Panc1 (cell line): ENCODE results near the gene LDB2. TPM values are rescaled to one million over a fixed set of nuclear protein-coding genes. Genes with fewer than 3 reads are reported as not detected.

Experiments
- ATAC-seq: fragments of 200-7000 bp; cut with Tn5 transposase; 2 replicates; pipeline ENCODE4 v1.9.1; 2020; ENCODE audit warnings: mild to moderate bottlenecking, moderate library complexity
- BruUV-seq: library from RNA; stranded (reverse); fragments of 400-500 nt; replicated peaks from 2 replicates; lab custom pipeline; 2021; lab: Mats Ljungman, UMichigan
- CTCF ChIA-PET: fragments of 300-600 bp; sonication (Branson Sonifier 250); formaldehyde crosslinking; loops from one replicate; lab custom pipeline; 2022; ENCODE audit warnings: antibody characterized with exemption; lab: Charles Lee
- POLR2A ChIA-PET: fragments of 300-600 bp; sonication (Branson Sonifier 250); formaldehyde crosslinking; loops from one replicate; lab custom pipeline; 2022; ENCODE audit warnings: antibody characterized with exemption; lab: Charles Lee
- DNase-seq: peaks from one replicate; pipeline ENCODE4 v3.0.0-alpha.2; 2010; ENCODE audit warnings: low read depth, low spot score
- H3K27ac ChIP-seq: 2 replicates; pipeline ENCODE4 v1.5.1; 2011; ENCODE audit warnings: mild to moderate bottlenecking, low read length, inconsistent platforms
- H3K27me3 ChIP-seq: fragments of 200-500 bp; sonication (Bioruptor generic); 2 replicates; pipeline ENCODE4 v1.6.0; 2014; ENCODE audit warnings: low read length, inconsistent platforms; ENCODE audit not compliant: control insufficient read depth, insufficient read depth
- H3K36me3 ChIP-seq: fragments of 200-500 bp; sonication (Bioruptor generic); 2 replicates; pipeline ENCODE4 v1.5.1; 2014; ENCODE audit warnings: inconsistent platforms, mild to moderate bottlenecking, low read length, moderate library complexity; ENCODE audit not compliant: control insufficient read depth, insufficient read depth
- H3K4me1 ChIP-seq: 2 replicates; pipeline ENCODE4 v1.5.1; 2011; ENCODE audit warnings: inconsistent platforms, mild to moderate bottlenecking, low read length, moderate library complexity; ENCODE audit not compliant: control insufficient read depth, insufficient read depth
- H3K4me3 ChIP-seq, 2 experiments: 2 replicates each; pipeline ENCODE4 v1.5.1; 2011 to 2012; ENCODE audit warnings: low read depth in 2 of 2, low read length in 2 of 2, mild to moderate bottlenecking in 2 of 2, inconsistent platforms in 1 of 2, moderate library complexity in 1 of 2
- H3K9me3 ChIP-seq: fragments of 200-500 bp; sonication (Bioruptor generic); 2 replicates; pipeline ENCODE4 v1.5.1; 2014; ENCODE audit warnings: low read depth, mild to moderate bottlenecking, inconsistent platforms, low read length, moderate library complexity; ENCODE audit not compliant: control insufficient read depth, insufficient read depth
- POLR2AphosphoS5 ChIP-seq: IDR thresholded peaks from 2 replicates; pipeline ENCODE4 v1.6.1; 2012; ENCODE audit warnings: mild to moderate bottlenecking, low read depth, low read length, moderate library complexity
- SIN3A ChIP-seq: IDR thresholded peaks from 2 replicates; pipeline ENCODE4 v1.6.1; 2012; ENCODE audit warnings: low read depth, mild to moderate bottlenecking, low read length, moderate library complexity, borderline replicate concordance; ENCODE audit not compliant: insufficient read depth
- TCF7L2 ChIP-seq: IDR thresholded peaks from 2 replicates; pipeline ENCODE4 v1.6.1; 2011; ENCODE audit warnings: mild to moderate bottlenecking, low read depth, low read length, inconsistent platforms
- in situ Hi-C: cut with HindIII; loops from 2 replicates; pipeline ENCODE4 v1.10.0; 2016; ENCODE audit warnings: low sequenced_read_pairs, low pct_unique_long_range_greater_than_20kb
- intact Hi-C: fragments of 100-400 bp; cut with micrococcal nuclease; formaldehyde crosslinking; loops from one replicate; pipeline ENCODE4 v1.10.0; 2022; ENCODE audit not compliant: unreplicated experiment
- total RNA-seq: library from RNA; stranded (reverse); gene quantifications from one replicate; pipeline ENCODE4 v1.2.1, GENCODE V29; 2021; ENCODE audit not compliant: unreplicated experiment
- TF ChIP-seq, protein P1 (sequence below): fragments of 450-650 bp; IDR thresholded peaks from 2 replicates; pipeline ENCODE4 v1.5.1; 2017; ENCODE audit warnings: mild to moderate bottlenecking
- TF ChIP-seq, protein P2 (sequence below), 2 experiments: IDR thresholded peaks; 2 replicates each; pipeline ENCODE4 v1.6.1; 2011 to 2012; ENCODE audit warnings: low read depth in 2 of 2, control low read depth in 1 of 2, low read length in 1 of 2, mild to moderate bottlenecking in 1 of 2, moderate library complexity in 1 of 2; ENCODE audit not compliant: insufficient read depth in 1 of 2

Gene LDB2
- total RNA-seq, 1 experiment from 2014 or later = not detected

DNA sequence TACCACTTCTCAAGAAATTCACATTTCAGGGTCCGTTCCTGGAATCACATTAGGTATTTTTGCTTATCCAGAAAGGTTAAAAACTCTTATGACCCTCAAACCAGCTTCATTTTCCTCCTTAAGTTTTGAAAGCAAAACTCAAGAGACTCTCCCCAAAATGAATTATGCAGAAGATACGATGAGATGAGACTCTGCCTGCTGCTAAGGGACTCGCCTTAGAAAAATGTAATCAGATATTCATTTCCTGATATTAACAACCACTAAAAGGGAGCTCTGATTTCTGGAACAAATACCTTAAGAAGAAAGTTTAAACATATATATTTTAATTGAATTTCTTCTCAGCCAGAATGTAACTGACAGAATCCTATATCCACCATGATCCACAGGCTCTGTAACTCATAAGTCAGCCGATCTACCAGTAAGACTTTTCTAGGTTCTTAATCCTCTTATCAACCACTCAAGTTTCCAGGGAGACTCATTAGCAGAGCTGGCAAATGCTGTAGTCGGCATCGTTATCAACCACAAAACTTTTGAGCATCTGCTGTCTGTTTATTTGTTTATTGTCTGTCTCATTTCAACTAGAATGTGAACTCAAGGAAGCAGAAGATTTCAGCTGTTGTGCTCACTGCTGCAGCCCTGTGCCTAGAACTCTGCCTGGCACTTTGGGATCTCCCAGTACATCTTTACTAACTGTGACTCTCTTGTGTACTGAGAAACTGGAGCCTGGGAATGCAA is 112.5 kb downstream of the LDB2 start:
- H3K27ac ChIP-seq = no peak overlapping the region
- DNase-seq (no peak), ATAC-seq (no peak)
- H3K4me1 ChIP-seq = no peaks in the 10 kb centered on the region
- TF ChIP-seq, protein P1, sequence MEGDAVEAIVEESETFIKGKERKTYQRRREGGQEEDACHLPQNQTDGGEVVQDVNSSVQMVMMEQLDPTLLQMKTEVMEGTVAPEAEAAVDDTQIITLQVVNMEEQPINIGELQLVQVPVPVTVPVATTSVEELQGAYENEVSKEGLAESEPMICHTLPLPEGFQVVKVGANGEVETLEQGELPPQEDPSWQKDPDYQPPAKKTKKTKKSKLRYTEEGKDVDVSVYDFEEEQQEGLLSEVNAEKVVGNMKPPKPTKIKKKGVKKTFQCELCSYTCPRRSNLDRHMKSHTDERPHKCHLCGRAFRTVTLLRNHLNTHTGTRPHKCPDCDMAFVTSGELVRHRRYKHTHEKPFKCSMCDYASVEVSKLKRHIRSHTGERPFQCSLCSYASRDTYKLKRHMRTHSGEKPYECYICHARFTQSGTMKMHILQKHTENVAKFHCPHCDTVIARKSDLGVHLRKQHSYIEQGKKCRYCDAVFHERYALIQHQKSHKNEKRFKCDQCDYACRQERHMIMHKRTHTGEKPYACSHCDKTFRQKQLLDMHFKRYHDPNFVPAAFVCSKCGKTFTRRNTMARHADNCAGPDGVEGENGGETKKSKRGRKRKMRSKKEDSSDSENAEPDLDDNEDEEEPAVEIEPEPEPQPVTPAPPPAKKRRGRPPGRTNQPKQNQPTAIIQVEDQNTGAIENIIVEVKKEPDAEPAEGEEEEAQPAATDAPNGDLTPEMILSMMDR = no peak
- TF ChIP-seq POLR2AphosphoS5 = no peak
- TF ChIP-seq TCF7L2 = no peak
- TF ChIP-seq, protein P2, sequence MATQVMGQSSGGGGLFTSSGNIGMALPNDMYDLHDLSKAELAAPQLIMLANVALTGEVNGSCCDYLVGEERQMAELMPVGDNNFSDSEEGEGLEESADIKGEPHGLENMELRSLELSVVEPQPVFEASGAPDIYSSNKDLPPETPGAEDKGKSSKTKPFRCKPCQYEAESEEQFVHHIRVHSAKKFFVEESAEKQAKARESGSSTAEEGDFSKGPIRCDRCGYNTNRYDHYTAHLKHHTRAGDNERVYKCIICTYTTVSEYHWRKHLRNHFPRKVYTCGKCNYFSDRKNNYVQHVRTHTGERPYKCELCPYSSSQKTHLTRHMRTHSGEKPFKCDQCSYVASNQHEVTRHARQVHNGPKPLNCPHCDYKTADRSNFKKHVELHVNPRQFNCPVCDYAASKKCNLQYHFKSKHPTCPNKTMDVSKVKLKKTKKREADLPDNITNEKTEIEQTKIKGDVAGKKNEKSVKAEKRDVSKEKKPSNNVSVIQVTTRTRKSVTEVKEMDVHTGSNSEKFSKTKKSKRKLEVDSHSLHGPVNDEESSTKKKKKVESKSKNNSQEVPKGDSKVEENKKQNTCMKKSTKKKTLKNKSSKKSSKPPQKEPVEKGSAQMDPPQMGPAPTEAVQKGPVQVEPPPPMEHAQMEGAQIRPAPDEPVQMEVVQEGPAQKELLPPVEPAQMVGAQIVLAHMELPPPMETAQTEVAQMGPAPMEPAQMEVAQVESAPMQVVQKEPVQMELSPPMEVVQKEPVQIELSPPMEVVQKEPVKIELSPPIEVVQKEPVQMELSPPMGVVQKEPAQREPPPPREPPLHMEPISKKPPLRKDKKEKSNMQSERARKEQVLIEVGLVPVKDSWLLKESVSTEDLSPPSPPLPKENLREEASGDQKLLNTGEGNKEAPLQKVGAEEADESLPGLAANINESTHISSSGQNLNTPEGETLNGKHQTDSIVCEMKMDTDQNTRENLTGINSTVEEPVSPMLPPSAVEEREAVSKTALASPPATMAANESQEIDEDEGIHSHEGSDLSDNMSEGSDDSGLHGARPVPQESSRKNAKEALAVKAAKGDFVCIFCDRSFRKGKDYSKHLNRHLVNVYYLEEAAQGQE (IDR thresholded peaks at IDR 0.05; ENCODE audit: insufficient read depth in 1 of 2, low read depth in 2 of 2, low read length in 1 of 2) = no peak
- no peak for TF ChIP-seq SIN3A
- POLR2A ChIA-PET = no interaction called here
- H3K36me3 ChIP-seq = no peaks in the 10 kb centered on the region
- H3K9me3 ChIP-seq = no peaks in the 10 kb centered on the region
- intact Hi-C loops = no loop called here
- BruUV-seq = no TSS peak
- H3K4me3 ChIP-seq = no peak overlapping the region
- in situ Hi-C loops = no loop called here
- no peaks in the 10 kb centered on the region for H3K27me3 ChIP-seq
- CTCF ChIA-PET = no interaction called here

- intact Hi-C loops (no loop called here), in situ Hi-C loops (no loop called here)
- ChIA-PET CTCF (no interaction called here), POLR2A (no interaction called here)
- no peak overlapping the region for H3K4me3 ChIP-seq
- TF ChIP-seq SIN3A = no peak
- no peak for TF ChIP-seq TCF7L2
- no peak for TF ChIP-seq POLR2AphosphoS5
- TF ChIP-seq, protein P1 = no peak
- TF ChIP-seq, protein P2 (IDR thresholded peaks at IDR 0.05; ENCODE audit: insufficient read depth in 1 of 2, low read depth in 2 of 2, low read length in 1 of 2) = no peak
- H3K9me3 ChIP-seq = no peaks in the 10 kb centered on the region
- no TSS peak for BruUV-seq
- H3K4me1 ChIP-seq = no peaks in the 10 kb centered on the region
- no peak overlapping the region for H3K27ac ChIP-seq
- no peaks in the 10 kb centered on the region for H3K36me3 ChIP-seq
- no peak for DNase-seq
- no peaks in the 10 kb centered on the region for H3K27me3 ChIP-seq
- ATAC-seq = no peak
Measured at GRCh38 chr4:16783119-16783518, 115.3 kb downstream of the LDB2 start.
